Endothelial cell of umbilical vein (primary cell): ENCODE results near the gene GSG1L. TPM values are rescaled to one million over a fixed set of nuclear protein-coding genes. Genes with fewer than 3 reads are reported as not detected.

Source experiments
- BruUV-seq: library from RNA; stranded (reverse); fragments of 400-500 nt; replicated peaks from 2 replicates; lab custom pipeline; 2021; lab: Mats Ljungman, UMichigan
- CTCF ChIA-PET: fragments of 300-600, 350-600 bp; sonication (Branson Sonifier 250); formaldehyde crosslinking; loops from one replicate; lab custom pipeline; 2021; ENCODE audit warnings: antibody characterized with exemption, inconsistent platforms; lab: Charles Lee
- POLR2A ChIA-PET: fragments of 300-600, 350-600 bp; sonication (Branson Sonifier 250); formaldehyde crosslinking; loops from one replicate; lab custom pipeline; 2021; ENCODE audit warnings: antibody characterized with exemption, inconsistent platforms; lab: Charles Lee
- DNase-seq: peaks from one replicate; pipeline ENCODE4 v3.0.0-alpha.2; 2011; ENCODE audit warnings: low read depth, low spot score
- FAIRE-seq: peaks from 2 replicates; lab custom pipeline; 2011; peaks lifted over from hg19 to GRCh38; lab: Jason Lieb, UNC
- H2AFZ ChIP-seq: 2 replicates; pipeline ENCODE4 v1.6.0; 2012; ENCODE audit warnings: low read depth, low read length, control low read depth, inconsistent platforms
- H3K27ac ChIP-seq: 2 replicates; pipeline ENCODE4 v1.5.1; 2011; ENCODE audit warnings: low read depth, mild to moderate bottlenecking, control low read depth, low read length, moderate library complexity; ENCODE audit not compliant: insufficient read depth
- H3K27me3 ChIP-seq, 2 experiments: 2 replicates each; pipeline versions ENCODE4 v1.6.0 to v1.6.1; 2011; ENCODE audit warnings: low read length in 2 of 2, mixed read lengths in 1 of 2; ENCODE audit not compliant: control insufficient read depth in 2 of 2, insufficient read depth in 2 of 2
- H3K36me3 ChIP-seq, 2 experiments: 2 replicates in 1 of 2; 3 replicates in 1 of 2; pipeline ENCODE4 v1.5.1; 2011; ENCODE audit warnings: low read length in 2 of 2, mild to moderate bottlenecking in 1 of 2, moderate library complexity in 1 of 2; ENCODE audit not compliant: control insufficient read depth in 2 of 2, insufficient read depth in 2 of 2; ENCODE audit errors: extremely low read depth in 1 of 2
- H3K4me1 ChIP-seq: 3 replicates; pipeline ENCODE4 v1.5.1; 2011; ENCODE audit warnings: mild to moderate bottlenecking, low read length; ENCODE audit not compliant: control insufficient read depth, insufficient read depth; ENCODE audit errors: extremely low read depth
- H3K4me2 ChIP-seq: 2 replicates; pipeline ENCODE4 v1.6.1; 2011; ENCODE audit warnings: low read length, control low read depth, mixed read lengths; ENCODE audit not compliant: insufficient read depth
- H3K4me3 ChIP-seq, 3 experiments: fragments of 200-600 bp in 1 of 3; sonication (generic), shearing (Covaris generic) in 1 of 3; replicated peaks in 1 of 3; 2 replicates each; pipeline ENCODE4 v1.5.1; 2011 to 2016; ENCODE audit warnings: control low read depth in 3 of 3, low read length in 3 of 3, mild to moderate bottlenecking in 2 of 3, inconsistent platforms in 1 of 3, low read depth in 1 of 3, moderate library complexity in 1 of 3; ENCODE audit not compliant: insufficient read depth in 1 of 3
- H3K79me2 ChIP-seq: 2 replicates; pipeline ENCODE4 v1.6.0; 2012; ENCODE audit warnings: low read length, inconsistent platforms; ENCODE audit not compliant: control insufficient read depth, insufficient read depth
- H3K9ac ChIP-seq: replicated peaks from 2 replicates; pipeline ENCODE3; 2011; ENCODE audit warnings: low read length, control low read depth; ENCODE audit not compliant: insufficient read depth; ENCODE audit errors: extremely low read depth
- H3K9me1 ChIP-seq: replicated peaks from 3 replicates; pipeline ENCODE4 v1.6.0; 2011; ENCODE audit warnings: mild to moderate bottlenecking, low read length; ENCODE audit not compliant: control insufficient read depth, insufficient read depth; ENCODE audit errors: extremely low read depth
- H3K9me3 ChIP-seq: replicated peaks from 2 replicates; pipeline ENCODE4 v1.5.1; 2012; ENCODE audit warnings: low read length, inconsistent platforms; ENCODE audit not compliant: control insufficient read depth, insufficient read depth
- H4K20me1 ChIP-seq: replicated peaks from 2 replicates; pipeline ENCODE3; 2011; ENCODE audit warnings: mild to moderate bottlenecking, low read length; ENCODE audit not compliant: control insufficient read depth, insufficient read depth; ENCODE audit errors: extremely low read depth
- CTCF ChIP-seq, 2 donors: IDR thresholded peaks; 1 replicate in 1 of 2; 2 replicates in 1 of 2; pipeline ENCODE4 v1.5.1; 2011; ENCODE audit warnings: low read length in 2 of 2, mild to moderate bottlenecking in 2 of 2, moderate library complexity in 2 of 2, control low read depth in 1 of 2, inconsistent platforms in 1 of 2, low read depth in 1 of 2; ENCODE audit not compliant: insufficient read depth in 1 of 2; ENCODE audit errors: extremely low read depth in 1 of 2
- EZH2 ChIP-seq: IDR thresholded peaks from 2 replicates; pipeline ENCODE4 v1.6.1; 2012; ENCODE audit warnings: borderline replicate concordance, low read depth, mild to moderate bottlenecking, moderate library complexity, low read length, inconsistent platforms; ENCODE audit not compliant: severe bottlenecking
- FOS ChIP-seq: IDR thresholded peaks from 2 replicates; pipeline ENCODE4 v1.6.1; 2011; ENCODE audit warnings: mild to moderate bottlenecking, low read length, moderate library complexity, borderline replicate concordance; ENCODE audit not compliant: insufficient read depth
- GATA2 ChIP-seq: IDR thresholded peaks from 2 replicates; pipeline ENCODE4 v1.7.0; 2011; ENCODE audit warnings: low read depth, mild to moderate bottlenecking, moderate library complexity, mixed read lengths, low read length; ENCODE audit not compliant: insufficient read length, insufficient read depth
- JUN ChIP-seq: IDR thresholded peaks from 2 replicates; pipeline ENCODE4 v1.6.1; 2011; ENCODE audit warnings: borderline replicate concordance, low read depth; ENCODE audit not compliant: insufficient read length, insufficient read depth
- MAX ChIP-seq: IDR thresholded peaks from 2 replicates; pipeline ENCODE4 v1.6.1; 2011; ENCODE audit not compliant: insufficient read depth, insufficient read length
- MYC ChIP-seq: IDR thresholded peaks from one replicate; pipeline ENCODE4 v1.6.1; 2011; ENCODE audit warnings: mild to moderate bottlenecking, low read depth, low read length
- POLR2A ChIP-seq: IDR thresholded peaks from 2 replicates; pipeline ENCODE4 v1.6.1; 2012; ENCODE audit warnings: low read depth, mild to moderate bottlenecking, control low read depth, low read length
- POLR2AphosphoS5 ChIP-seq: IDR thresholded peaks from 2 replicates; pipeline ENCODE4 v1.6.1; 2012; ENCODE audit warnings: low read depth, mild to moderate bottlenecking, control low read depth, low read length, moderate library complexity; ENCODE audit not compliant: insufficient read depth
- dilution Hi-C: fragments of 300-500 bp; cut with MboI; formaldehyde crosslinking; loops from one replicate; pipeline ENCODE4 v1.15.0; 2019; ENCODE audit warnings: low sequenced_read_pairs; ENCODE audit not compliant: extremely low pct_ligation_motif_present
- intact Hi-C: fragments of 100-400 bp; cut with micrococcal nuclease; formaldehyde crosslinking; loops from one replicate; pipeline ENCODE4 v1.10.0; 2022
- polyA plus RNA-seq, 4 experiments: library from polyadenylated mRNA; depleted of rRNA in 3 of 4; stranded (reverse) in 3 of 4; unstranded in 1 of 4; fragments of >200 nt; gene quantifications; 2 replicates each; pipeline versions ENCODE4 v1.2.1 to v1.2.3, GENCODE V29; 2011 to 2012; ENCODE audit warnings: missing spikeins in 1 of 4
- total RNA-seq: library from RNA; stranded (reverse); gene quantifications from 2 replicates; pipeline ENCODE4 v1.2.3, GENCODE V29; 2021

The GSG1L gene
- total and polyA plus RNA-seq, 2 donors (not counting 3 experiments of a cell fraction or from before 2014, with no cell fraction given), result 0.06 TPM; not detected in 1

GRCh38 chr16:27961296-27961620 is 102.3 kb downstream of the GSG1L start:
- H3K4me1 ChIP-seq, result no peaks in the 10 kb centered on the region
- dilution Hi-C loops, result no loop called here
- no peaks in the 10 kb centered on the region for H3K79me2 ChIP-seq
- H3K9ac ChIP-seq, result no peak overlapping the region
- no peak overlapping the region for H3K27ac ChIP-seq
- H3K27me3 ChIP-seq, result no peaks in the 10 kb centered on the region
- H2AFZ ChIP-seq, result no peak overlapping the region
- POLR2A ChIA-PET, result no interaction called here
- no peaks in the 10 kb centered on the region for H4K20me1 ChIP-seq
- H3K36me3 ChIP-seq, result no peaks in the 10 kb centered on the region
- no peaks in the 10 kb centered on the region for H3K9me3 ChIP-seq
- CTCF ChIA-PET, result no interaction called here
- no peak overlapping the region for H3K4me2 ChIP-seq
- H3K9me1 ChIP-seq, result no peaks in the 10 kb centered on the region
- BruUV-seq, result no TSS peak
- H3K4me3 ChIP-seq, result no peak overlapping the region
- no peak for DNase-seq
- FAIRE-seq, result no peak
- intact Hi-C loops, result no loop called here
- TF ChIP-seq POLR2A, result no peak
- no peak for TF ChIP-seq POLR2AphosphoS5
- TF ChIP-seq CTCF (IDR thresholded peaks at IDR 0.05; ENCODE audit: extremely low read depth in 1 of 2, insufficient read depth in 1 of 2, low read depth in 1 of 2, low read length in 2 of 2), result no peak
- no peak for TF ChIP-seq EZH2
- TF ChIP-seq FOS, result no peak
- no peak for TF ChIP-seq MYC
- TF ChIP-seq GATA2, result no peak
- TF ChIP-seq JUN, result no peak
- TF ChIP-seq MAX, result no peak
